ENCODE results near the gene PEX7.
"Not testable (repeated sequence)": the region's sequence is repeated elsewhere in the genome, so short reads cannot be mapped to it uniquely, and the experiment has no call there.

PEX7 gene

DNA sequence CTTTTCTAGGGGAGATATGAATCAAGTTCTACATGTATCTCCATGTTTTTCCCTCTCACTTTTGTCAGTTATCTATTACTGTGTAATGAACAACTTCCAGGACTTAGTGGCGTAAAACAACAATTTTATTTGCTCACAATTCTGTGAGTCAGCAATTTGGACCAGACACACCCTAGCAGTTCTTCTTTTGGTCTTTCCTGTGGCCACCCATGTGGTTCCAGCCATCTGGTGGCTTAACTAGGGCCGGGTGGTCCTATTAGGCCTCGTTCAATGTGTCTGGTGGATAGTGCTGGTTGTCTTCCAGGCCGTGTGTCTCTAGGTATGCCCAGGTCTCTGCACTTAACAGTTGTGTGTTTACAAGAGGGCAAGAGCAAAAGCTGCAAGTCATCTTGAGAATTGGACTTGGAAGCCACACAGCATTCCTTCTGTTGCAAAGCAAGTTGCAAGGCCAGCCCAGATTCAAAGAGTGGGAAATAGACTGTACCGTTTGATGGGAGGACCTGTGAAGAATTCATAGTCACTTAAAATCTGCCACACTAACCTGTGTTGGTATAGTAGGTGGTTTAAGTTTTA, 78.9 kb downstream of the PEX7 start:
- Histone ChIP-seq H3F3A (ENCODE audit: control insufficient read depth, insufficient read depth) (no peaks in the 10 kb centered on the region), H3K27me3 (ENCODE audit: control insufficient read depth, low read length) (no peaks in the 10 kb centered on the region), H3K79me2 (ENCODE audit: control insufficient read depth, low read length) (no peaks in the 10 kb centered on the region), H3K36me3 (ENCODE audit: control insufficient read depth, low read length) (no peaks in the 10 kb centered on the region), H3K4me1 (ENCODE audit: control insufficient read depth, low read length) (no peaks in the 10 kb centered on the region), H3K4me3 (ENCODE audit: low read length) (no peak overlapping the region), H3K4me2 (ENCODE audit: low read length) (no peak overlapping the region), H3K27ac (ENCODE audit: low read depth, low read length) (no peak overlapping the region), H3K9me2 (replicated peaks; ENCODE audit: control insufficient read depth, low read length) (no peaks in the 10 kb centered on the region), H3K9me3 (ENCODE audit: control insufficient read depth, insufficient read depth, low read length) (no peaks in the 10 kb centered on the region), H4K20me1 (ENCODE audit: control insufficient read depth, insufficient read depth, low read depth, low read length) (no peaks in the 10 kb centered on the region)
- TF ChIP-seq, protein P1, sequence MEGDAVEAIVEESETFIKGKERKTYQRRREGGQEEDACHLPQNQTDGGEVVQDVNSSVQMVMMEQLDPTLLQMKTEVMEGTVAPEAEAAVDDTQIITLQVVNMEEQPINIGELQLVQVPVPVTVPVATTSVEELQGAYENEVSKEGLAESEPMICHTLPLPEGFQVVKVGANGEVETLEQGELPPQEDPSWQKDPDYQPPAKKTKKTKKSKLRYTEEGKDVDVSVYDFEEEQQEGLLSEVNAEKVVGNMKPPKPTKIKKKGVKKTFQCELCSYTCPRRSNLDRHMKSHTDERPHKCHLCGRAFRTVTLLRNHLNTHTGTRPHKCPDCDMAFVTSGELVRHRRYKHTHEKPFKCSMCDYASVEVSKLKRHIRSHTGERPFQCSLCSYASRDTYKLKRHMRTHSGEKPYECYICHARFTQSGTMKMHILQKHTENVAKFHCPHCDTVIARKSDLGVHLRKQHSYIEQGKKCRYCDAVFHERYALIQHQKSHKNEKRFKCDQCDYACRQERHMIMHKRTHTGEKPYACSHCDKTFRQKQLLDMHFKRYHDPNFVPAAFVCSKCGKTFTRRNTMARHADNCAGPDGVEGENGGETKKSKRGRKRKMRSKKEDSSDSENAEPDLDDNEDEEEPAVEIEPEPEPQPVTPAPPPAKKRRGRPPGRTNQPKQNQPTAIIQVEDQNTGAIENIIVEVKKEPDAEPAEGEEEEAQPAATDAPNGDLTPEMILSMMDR (IDR thresholded peaks at IDR 0.05; ENCODE audit: low read depth, low read length, poor library complexity, severe bottlenecking): no peak
- no peak for TF ChIP-seq EZH2phosphoT487 (IDR thresholded peaks at IDR 0.05; ENCODE audit: borderline replicate concordance, low read length)

DNA sequence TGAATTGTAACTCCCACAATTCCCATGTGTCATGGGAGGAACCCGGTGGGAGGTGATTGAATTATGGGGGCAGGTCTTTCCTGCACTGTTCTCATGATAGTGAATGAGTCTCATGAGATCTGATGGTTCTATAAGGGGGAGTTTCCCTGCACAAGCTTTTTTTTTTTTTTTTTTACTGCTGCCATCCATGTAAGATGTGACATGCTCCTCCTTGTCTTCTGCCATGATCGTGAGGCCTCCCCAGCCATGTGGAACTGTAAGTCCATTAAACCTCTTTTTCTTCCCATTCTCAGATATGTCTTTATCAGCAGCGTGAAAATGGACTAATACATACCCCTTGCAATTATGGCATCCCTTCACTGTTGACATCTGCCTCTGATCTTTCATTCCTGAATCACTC, 82.1 kb downstream of the PEX7 start:
- not testable (repeated sequence) for H3K9me3 ChIP-seq (ENCODE audit: control insufficient read depth, insufficient read depth, low read length); H3K27ac ChIP-seq (ENCODE audit: low read depth, low read length); H3K27me3 ChIP-seq (ENCODE audit: control insufficient read depth, low read length); H3K4me3 ChIP-seq (ENCODE audit: low read length); H3K4me1 ChIP-seq (ENCODE audit: control insufficient read depth, low read length); H3K4me2 ChIP-seq (ENCODE audit: low read length); H4K20me1 ChIP-seq (ENCODE audit: control insufficient read depth, insufficient read depth, low read depth, low read length); H3F3A ChIP-seq (ENCODE audit: control insufficient read depth, insufficient read depth); H3K79me2 ChIP-seq (ENCODE audit: control insufficient read depth, low read length); H3K9me2 ChIP-seq (replicated peaks; ENCODE audit: control insufficient read depth, low read length); H3K36me3 ChIP-seq (ENCODE audit: control insufficient read depth, low read length)

DNA sequence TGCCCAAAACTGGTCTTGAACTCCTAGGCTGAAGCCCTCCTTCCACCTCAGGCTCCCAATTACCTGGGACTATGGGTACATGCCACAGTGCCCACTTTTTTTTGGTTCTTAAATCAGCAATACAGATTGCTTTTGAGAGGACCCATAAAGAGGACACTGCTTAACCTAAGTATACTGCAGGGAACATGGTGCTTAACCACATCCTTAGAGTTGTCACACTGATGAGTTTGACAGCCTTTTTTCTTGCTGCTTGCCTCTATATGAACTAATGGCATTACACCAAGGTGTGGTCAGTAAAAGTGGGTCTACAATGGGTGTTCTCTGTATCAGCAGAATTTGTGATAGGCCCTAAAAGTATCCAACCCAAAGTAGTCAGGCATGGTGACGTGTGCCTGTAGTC, 92.6 kb downstream of the PEX7 start:
- H3K9me2 ChIP-seq (replicated peaks; ENCODE audit: control insufficient read depth, low read length): no peaks in the 10 kb centered on the region
- no peaks in the 10 kb centered on the region for H3K9me3 ChIP-seq (ENCODE audit: control insufficient read depth, insufficient read depth, low read length)
- H3K4me1 ChIP-seq (ENCODE audit: control insufficient read depth, low read length): no peaks in the 10 kb centered on the region
- H4K20me1 ChIP-seq (ENCODE audit: control insufficient read depth, insufficient read depth, low read depth, low read length): no peaks in the 10 kb centered on the region
- H3K36me3 ChIP-seq (ENCODE audit: control insufficient read depth, low read length): no peaks in the 10 kb centered on the region
- peaks cover 5% of the 10 kb centered on the region for H3K27me3 ChIP-seq (ENCODE audit: control insufficient read depth, low read length)
- H3K4me3 ChIP-seq (ENCODE audit: low read length): no peak overlapping the region
- no peaks in the 10 kb centered on the region for H3K79me2 ChIP-seq (ENCODE audit: control insufficient read depth, low read length)
- no peaks in the 10 kb centered on the region for H3F3A ChIP-seq (ENCODE audit: control insufficient read depth, insufficient read depth)
- TF ChIP-seq, protein P1 (IDR thresholded peaks at IDR 0.05; ENCODE audit: low read depth, low read length, poor library complexity, severe bottlenecking): no peak
- no peak for TF ChIP-seq EZH2phosphoT487 (IDR thresholded peaks at IDR 0.05; ENCODE audit: borderline replicate concordance, low read length)
- no peak overlapping the region for H3K4me2 ChIP-seq (ENCODE audit: low read length)
- H3K27ac ChIP-seq (ENCODE audit: low read depth, low read length): no peak overlapping the region

DNA sequence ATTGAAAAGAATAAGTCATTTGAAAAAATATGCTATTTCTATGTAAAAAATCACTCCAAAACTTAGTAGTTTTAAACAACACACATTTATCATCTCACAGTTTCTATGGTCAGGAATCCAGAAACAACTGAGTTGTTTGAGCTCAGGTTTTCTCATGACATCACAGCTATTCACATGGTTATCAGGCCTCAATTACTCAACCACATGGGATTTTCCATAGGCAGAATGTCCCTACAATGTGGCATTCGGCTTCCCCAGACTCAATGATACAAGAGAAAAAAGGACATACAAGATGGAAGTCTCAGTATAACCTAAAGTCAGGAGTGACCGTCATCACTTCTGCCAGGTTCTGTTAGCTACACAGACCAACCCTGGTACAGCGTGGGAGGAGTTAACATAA, 96.3 kb downstream of the PEX7 start:
- Histone ChIP-seq H3F3A (ENCODE audit: control insufficient read depth, insufficient read depth) (no peaks in the 10 kb centered on the region), H3K4me1 (ENCODE audit: control insufficient read depth, low read length) (peaks cover 3% of the 10 kb centered on the region; the same call in 1 of the 2 replicates), H3K79me2 (ENCODE audit: control insufficient read depth, low read length) (no peaks in the 10 kb centered on the region), H3K27ac (ENCODE audit: low read depth, low read length) (no peak overlapping the region), H3K4me2 (ENCODE audit: low read length) (no peak overlapping the region), H3K9me3 (ENCODE audit: control insufficient read depth, insufficient read depth, low read length) (no peaks in the 10 kb centered on the region), H3K27me3 (ENCODE audit: control insufficient read depth, low read length) (peaks cover 32% of the 10 kb centered on the region), H3K9me2 (replicated peaks; ENCODE audit: control insufficient read depth, low read length) (no peaks in the 10 kb centered on the region), H4K20me1 (ENCODE audit: control insufficient read depth, insufficient read depth, low read depth, low read length) (no peaks in the 10 kb centered on the region; the same call in 1 of the 2 replicates), H3K4me3 (ENCODE audit: low read length) (no peak overlapping the region), H3K36me3 (ENCODE audit: control insufficient read depth, low read length) (no peaks in the 10 kb centered on the region)
- TF ChIP-seq EZH2phosphoT487 (IDR thresholded peaks at IDR 0.05; ENCODE audit: borderline replicate concordance, low read length): no peak
- TF ChIP-seq, protein P1 (IDR thresholded peaks at IDR 0.05; ENCODE audit: low read depth, low read length, poor library complexity, severe bottlenecking): no peak
